HUDEP-2 (cell line): ENCODE data around the gene AGFG2.
"Not testable (repeated sequence)": the region's sequence is repeated elsewhere in the genome, so short reads cannot be mapped to it uniquely, and the experiment has no call there.

Source experiments
- DNase-seq, 76 experiments: peaks; one replicate each; lab custom pipeline; 2025; ENCODE audit not compliant: unreplicated experiment in 76 of 76; lab: John Stamatoyannopoulos, UW

AGFG2 gene

GRCh38 chr7:100546926-100547800 is 8.2 kb downstream of the AGFG2 start:
- peak in 2 of 76 experiments; percentile 28 to 34 for DNase-seq

- peak in 14 of 76 experiments; percentile 6 to 40 (median 19) for DNase-seq
Observed at GRCh38 chr7:100547872-100548271, 8.9 kb downstream of the AGFG2 start.

- DNase-seq: not testable (repeated sequence)
Observed at GRCh38 chr7:100548446-100548845, 9.4 kb downstream of the AGFG2 start.

- no peak for DNase-seq
Observed at GRCh38 chr7:100552532-100552931, 13.5 kb downstream of the AGFG2 start.

DNA sequence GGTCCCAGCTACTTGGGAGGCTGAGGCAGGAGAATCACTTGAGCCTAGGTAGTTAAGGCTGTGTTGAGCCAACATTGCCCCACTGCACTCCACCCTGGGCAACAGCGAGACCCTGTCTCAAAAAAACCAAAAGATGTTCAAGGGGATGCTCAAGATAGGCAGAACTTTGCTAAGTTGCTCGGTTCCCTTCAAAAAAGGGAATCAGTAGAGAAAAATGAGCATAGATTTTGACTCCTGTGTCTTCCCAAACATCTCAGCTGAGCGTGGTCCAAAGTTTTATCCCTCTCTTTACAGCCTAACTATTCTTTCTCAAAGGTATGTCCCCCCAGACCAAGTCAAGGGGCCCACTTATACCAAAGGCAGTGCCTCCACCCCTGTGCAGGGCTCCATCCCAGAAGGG is 14.0 kb downstream of the AGFG2 start:
- no peak for DNase-seq

DNA sequence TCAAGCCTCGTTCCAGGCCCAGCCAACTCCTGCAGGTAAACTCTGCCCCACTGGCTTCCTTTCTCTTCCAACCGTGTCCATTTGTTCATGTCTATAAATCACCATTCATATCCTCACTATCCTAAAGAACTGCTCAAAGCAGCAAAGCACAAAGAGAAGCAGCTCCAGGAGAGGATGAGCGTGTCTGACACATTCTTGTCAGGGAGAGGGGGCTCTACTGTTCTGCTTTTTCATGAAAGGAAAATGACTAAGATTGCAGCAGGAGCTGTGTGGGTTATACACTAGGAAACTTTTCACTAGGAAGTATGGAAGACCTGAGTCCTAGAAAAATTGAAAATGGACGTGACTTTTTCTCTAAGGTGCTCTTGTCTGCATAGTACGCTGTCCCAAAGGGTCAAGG is 16.7 kb downstream of the AGFG2 start:
- DNase-seq: no peak

DNA sequence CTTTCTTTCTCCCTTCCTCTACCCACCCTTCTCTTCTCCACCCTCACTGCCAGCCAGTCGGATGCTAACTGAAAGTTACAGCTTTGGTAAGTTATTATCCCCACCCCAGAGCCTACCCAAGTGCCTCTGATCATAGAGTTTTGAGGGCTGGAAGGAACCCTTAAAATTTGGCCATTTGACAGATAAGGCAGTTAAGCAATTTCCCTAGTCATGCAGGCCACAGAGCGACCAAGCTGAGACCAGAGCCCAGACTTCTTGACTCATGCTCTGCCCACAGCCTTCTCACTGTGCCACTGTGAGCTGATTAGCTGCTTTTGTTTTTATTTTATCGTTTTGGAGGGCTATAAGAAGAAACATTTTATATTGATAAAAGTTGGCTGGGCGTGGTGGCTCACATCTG is 17.5 kb downstream of the AGFG2 start:
- peak in 65 of 76 experiments; percentile 15 to 87 (median 56) for DNase-seq

- no peak for DNase-seq
Observed at GRCh38 chr7:100559127-100559526, 20.1 kb downstream of the AGFG2 start.

DNA sequence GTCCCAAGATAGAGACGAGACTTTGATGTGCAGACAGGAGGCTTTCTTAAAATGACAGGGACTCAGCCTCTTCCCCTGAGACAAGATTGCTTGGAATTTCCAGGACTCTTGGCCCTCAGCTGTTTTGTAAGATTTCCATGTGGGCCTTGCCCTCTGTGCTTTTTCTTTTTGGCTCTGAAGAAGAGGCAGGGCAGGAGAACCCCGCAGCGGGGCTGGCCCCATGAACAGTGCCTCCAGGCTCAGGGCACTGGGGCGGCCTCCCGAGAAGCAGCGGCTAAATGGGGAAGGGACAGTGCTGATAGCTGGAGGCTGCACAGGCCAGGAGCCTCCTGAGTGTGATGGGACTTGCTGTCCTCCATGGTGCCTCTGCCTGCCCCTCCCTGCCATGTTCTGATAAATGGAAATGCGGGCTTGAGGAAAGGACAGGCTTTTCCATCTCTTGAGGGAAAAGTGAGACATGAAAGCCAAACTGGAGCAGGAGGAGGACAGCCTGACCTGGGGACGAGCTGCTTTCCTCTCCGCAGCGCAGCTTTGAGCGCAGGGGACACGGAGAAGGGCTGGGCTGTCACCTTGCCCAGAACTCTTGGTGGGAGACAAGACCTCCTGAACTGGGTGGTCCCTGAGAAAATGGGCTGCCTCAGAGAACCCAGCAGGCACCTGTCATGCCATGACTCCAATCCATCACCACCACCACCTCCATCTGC is 22.6 kb downstream of the AGFG2 start:
- no peak for DNase-seq

DNA sequence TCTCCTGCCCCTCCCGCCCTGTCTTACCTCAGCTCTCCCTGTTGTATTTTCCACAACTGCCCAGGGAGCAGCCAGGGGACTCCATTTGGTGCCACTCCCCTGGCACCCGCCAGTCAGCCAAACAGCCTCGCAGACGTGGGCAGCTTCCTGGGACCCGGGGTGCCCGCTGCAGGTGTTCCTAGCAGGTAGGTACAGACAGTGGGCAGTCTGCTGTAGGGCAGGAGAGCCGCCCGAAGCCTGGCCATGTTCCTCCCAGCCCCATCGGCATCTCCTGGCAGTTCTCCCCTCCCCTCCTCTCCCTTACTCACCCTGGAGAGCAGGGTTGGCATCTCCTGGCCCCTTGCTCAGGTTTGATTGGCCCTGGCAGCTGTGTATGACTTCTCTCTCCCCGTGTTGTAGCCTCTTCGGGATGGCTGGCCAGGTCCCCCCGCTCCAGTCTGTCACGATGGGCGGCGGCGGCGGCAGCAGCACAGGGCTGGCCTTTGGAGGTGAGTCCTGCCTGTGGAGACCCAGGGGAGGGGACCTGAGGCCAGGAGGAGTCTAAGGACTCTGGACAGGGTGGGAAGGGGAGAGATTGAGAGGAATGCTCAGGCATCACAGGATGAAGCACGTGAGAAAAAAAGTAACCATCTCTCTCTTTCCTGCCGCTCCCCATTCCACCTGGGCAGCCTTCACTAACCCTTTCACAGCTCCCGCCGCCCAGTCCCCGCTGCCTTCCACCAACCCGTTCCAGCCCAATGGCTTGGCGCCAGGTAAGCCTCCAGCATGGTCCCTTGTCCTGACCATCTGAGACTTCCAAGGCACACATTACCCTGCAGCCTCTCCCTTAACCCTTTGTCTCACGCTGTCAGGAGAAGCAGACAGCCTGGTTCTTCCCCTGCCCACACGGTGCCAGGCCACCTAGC is 23.4 kb downstream of the AGFG2 start:
- no peak for DNase-seq

GRCh38 chr7:100563100-100563564 is 24.1 kb downstream of the AGFG2 start:
- no peak for DNase-seq

GRCh38 chr7:100563809-100564400 is 24.9 kb downstream of the AGFG2 start:
- peak in 70 of 76 experiments; percentile 17 to 88 (median 66) for DNase-seq

- DNase-seq: not testable (repeated sequence)
Observed at GRCh38 chr7:100564405-100564804, 25.4 kb downstream of the AGFG2 start.

GRCh38 chr7:100565133-100565571 is 26.1 kb downstream of the AGFG2 start:
- no peak for DNase-seq

- no peak for DNase-seq
Observed at GRCh38 chr7:100566018-100566531, 27.1 kb downstream of the AGFG2 start.

DNA sequence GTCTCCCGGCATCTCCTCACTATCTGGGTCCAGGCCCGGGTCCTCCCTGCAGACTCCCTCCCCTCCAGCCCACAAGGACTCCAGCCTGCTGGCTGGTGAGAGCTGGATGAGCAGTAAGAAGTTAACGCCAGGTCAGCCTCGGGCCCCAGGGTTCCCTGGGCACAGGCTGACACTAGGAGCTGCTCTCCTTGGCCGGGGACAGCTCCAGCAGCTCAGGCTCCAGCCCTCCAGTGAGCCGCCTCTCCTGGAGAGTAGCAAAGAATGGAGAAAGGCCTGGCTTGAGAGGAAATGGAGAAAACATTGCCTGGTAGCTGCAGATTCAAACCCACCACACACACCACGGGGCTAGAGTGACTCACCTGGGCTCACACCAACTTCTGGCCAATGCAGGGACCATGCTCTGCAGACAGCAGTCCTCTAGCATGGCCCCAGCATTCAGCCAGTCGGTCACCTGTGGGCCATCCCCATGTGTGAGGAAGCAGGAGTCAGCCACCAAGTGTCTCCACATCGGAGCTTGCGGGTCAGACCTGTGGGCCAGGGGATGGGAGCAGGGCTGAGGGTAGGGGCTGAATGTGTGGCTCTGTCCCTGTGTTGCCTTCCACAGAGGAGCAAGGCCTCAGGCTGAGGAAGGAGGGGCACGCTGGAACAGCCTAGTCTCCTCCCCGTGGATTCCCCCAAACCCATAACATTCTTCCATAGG is 28.2 kb downstream of the AGFG2 start:
- no peak for DNase-seq

DNA sequence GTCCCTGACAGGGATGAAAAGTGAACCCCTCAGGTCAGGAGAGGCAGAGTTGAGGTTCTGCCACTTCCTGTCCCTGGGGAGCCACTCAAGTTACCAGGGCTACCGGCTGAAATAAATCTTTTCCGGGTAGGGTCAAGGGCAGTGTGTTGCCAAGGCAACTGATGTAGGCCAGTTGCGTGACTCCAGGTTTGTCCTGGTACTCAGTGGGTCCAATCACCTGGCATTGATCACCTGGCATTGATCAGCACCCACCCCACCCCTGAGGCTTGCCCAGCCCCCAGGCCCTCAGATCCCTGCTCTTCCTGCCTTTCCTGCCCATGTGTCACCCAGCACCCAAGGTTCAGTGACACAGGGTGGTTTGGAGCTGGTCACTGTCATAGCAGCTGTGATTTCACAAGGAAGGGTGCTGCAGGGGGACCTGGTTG is 28.8 kb downstream of the AGFG2 start:
- no peak for DNase-seq

GRCh38 chr7:100568176-100568895 is 29.3 kb downstream of the AGFG2 start:
- DNase-seq: peak in 5 of 76 experiments; percentile 12 to 41 (median 20)
